AG04449 (cell line): ENCODE data around the gene RBBP5.

Experiments used
- CTCF ChIA-PET: fragments of 350-600 bp; formaldehyde crosslinking; extraction: SDS; loops from one replicate; lab custom pipeline; 2021; ENCODE audit warnings: antibody characterized with exemption; lab: Yijun Ruan, JAX
- POLR2A ChIA-PET: fragments of 400-600, 350-600 bp; formaldehyde crosslinking; extraction: SDS; loops from one replicate; lab custom pipeline; 2020; ENCODE audit warnings: antibody characterized with exemption, inconsistent platforms; lab: Yijun Ruan, JAX
- DNase-seq: peaks from one replicate; pipeline ENCODE4 v3.0.0-alpha.2; 2010; ENCODE audit warnings: low read depth, low spot score
- H3K4me3 ChIP-seq: 2 replicates; pipeline ENCODE4 v1.5.1; 2011; ENCODE audit warnings: low read depth, mild to moderate bottlenecking, control low read depth, low read length
- CTCF ChIP-seq: IDR thresholded peaks from one replicate; pipeline ENCODE4 v1.5.1; 2011; ENCODE audit warnings: mild to moderate bottlenecking, moderate library complexity, low read length, control low read depth, inconsistent platforms; ENCODE audit not compliant: insufficient read depth; ENCODE audit errors: missing control alignments

Gene RBBP5

GRCh38 chr1:205067031-205067430, 54.7 kb downstream of the RBBP5 start:
- no peak for TF ChIP-seq CTCF
- DNase-seq: no peak
- no peak overlapping the region for H3K4me3 ChIP-seq
- ChIA-PET POLR2A (no interaction called here), CTCF (interaction anchor here (0.9 to 3.9 kb wide), 4 partner anchors 54 to 189 kb away, joined by 3 to 17 read pairs (median 10); partner anchors contain the start of gene RBBP5)

GRCh38 chr1:205066141-205066818, 55.5 kb downstream of the RBBP5 start:
- DNase-seq: no peak
- ChIA-PET POLR2A (no interaction called here), CTCF (interaction anchor here (0.7 to 3.9 kb wide), 10 partner anchors 8 to 190 kb away, joined by 3 to 17 read pairs (median 3); partner anchors contain the start of gene RBBP5)
- no peak overlapping the region for H3K4me3 ChIP-seq
- no peak for TF ChIP-seq CTCF

- no peak for TF ChIP-seq CTCF
- no peak for DNase-seq
- no peak overlapping the region for H3K4me3 ChIP-seq
- ChIA-PET CTCF (interaction anchor here (0.7 to 2.0 kb wide), 7 partner anchors 7 to 191 kb away, joined by 3 to 9 read pairs (median 3); no protein-coding TSS in a partner anchor), POLR2A (no interaction called here)
These were observed 56.1 kb downstream of the RBBP5 start for GRCh38 chr1:205065666-205066065.

- no peak for DNase-seq
- POLR2A ChIA-PET: no interaction called here
- H3K4me3 ChIP-seq: no peak overlapping the region
- CTCF ChIA-PET: interaction anchor here (1.9 to 6.7 kb wide), 3 partner anchors 11 to 192 kb away, joined by 7 to 262 read pairs (median 9); no protein-coding TSS in a partner anchor
- TF ChIP-seq CTCF: no peak
These were observed 56.9 kb downstream of the RBBP5 start for GRCh38 chr1:205064741-205065316.

- TF ChIP-seq CTCF: no peak
- ChIA-PET POLR2A (no interaction called here), CTCF (interaction anchor here (0.6 to 6.7 kb wide), 9 partner anchors 13 to 256 kb away, joined by 3 to 262 read pairs (median 65); no protein-coding TSS in a partner anchor)
- H3K4me3 ChIP-seq: no peak overlapping the region
- DNase-seq: no peak
These were observed 57.5 kb downstream of the RBBP5 start for GRCh38 chr1:205064301-205064700.

- ChIA-PET CTCF (interaction anchor here (0.9 to 6.7 kb wide), 24 partner anchors 9 to 263 kb away, joined by 3 to 262 read pairs (median 20); partner anchors contain the start of genes CNTN2 and TMEM81), POLR2A (no interaction called here)
- no peak for TF ChIP-seq CTCF
- H3K4me3 ChIP-seq: no peak overlapping the region
- DNase-seq: no peak
These were observed 58.9 kb downstream of the RBBP5 start for GRCh38 chr1:205062895-205063294.
